Lower leg skin (tissue), 4 donors: ENCODE data around the gene PLB1. TPM values are rescaled to one million over a fixed set of nuclear protein-coding genes. Genes with fewer than 3 reads are reported as not detected.
A peak's percentile ranks its signal among the peaks of the same experiment; 100 is the strongest.
"Not testable (repeated sequence)": the region's sequence is repeated elsewhere in the genome, so short reads cannot be mapped to it uniquely, and the experiment has no call there.

Experiments used
- DNase-seq, 2 donors: peaks; one replicate each; pipeline ENCODE4 v3.0.0-alpha.2; 2019; ENCODE audit warnings: low spot score in 2 of 2
- H3K4me3 ChIP-seq: fragments of 200-600 bp; sonication (generic); 2 replicates; pipeline ENCODE4 v1.5.1; 2017; ENCODE audit warnings: mild to moderate bottlenecking, low read depth; ENCODE audit not compliant: poor library complexity, severe bottlenecking
- POLR2A ChIP-seq, 2 donors: fragments of 450-650 bp; IDR thresholded peaks; one replicate each; pipeline ENCODE4 v1.6.1; 2016 to 2017; ENCODE audit warnings: antibody characterized with exemption in 2 of 2, mild to moderate bottlenecking in 1 of 2, moderate library complexity in 1 of 2
- WGBS, 2 donors: methylation state at CpG; one replicate each; pipeline ENCODE4 v1.1.5; 2018; 5-methylcytosine and 5-hydroxymethylcytosine counted together
- intact Hi-C: fragments of 100-400 bp; cut with DNase I; formaldehyde crosslinking; loops from one replicate; pipeline ENCODE4 v1.15.0; 2023; ENCODE audit warnings: low total_unique reads
- total RNA-seq, 4 donors: library from RNA; depleted of rRNA; stranded (reverse); fragments of >200 nt; gene quantifications; one replicate each; pipeline ENCODE4 v1.1.0, GENCODE V29; 2016
- TF ChIP-seq, protein P1 (sequence below), 3 donors: fragments of 450-650 bp; IDR thresholded peaks; one replicate each; pipeline ENCODE4 v1.5.1; 2016; ENCODE audit warnings: antibody characterized with exemption in 3 of 3, mild to moderate bottlenecking in 3 of 3, moderate library complexity in 2 of 3

The PLB1 gene
- total RNA-seq, 4 donors from 2014 or later = 3.4 to 10.3 (median 8.9) TPM

DNA sequence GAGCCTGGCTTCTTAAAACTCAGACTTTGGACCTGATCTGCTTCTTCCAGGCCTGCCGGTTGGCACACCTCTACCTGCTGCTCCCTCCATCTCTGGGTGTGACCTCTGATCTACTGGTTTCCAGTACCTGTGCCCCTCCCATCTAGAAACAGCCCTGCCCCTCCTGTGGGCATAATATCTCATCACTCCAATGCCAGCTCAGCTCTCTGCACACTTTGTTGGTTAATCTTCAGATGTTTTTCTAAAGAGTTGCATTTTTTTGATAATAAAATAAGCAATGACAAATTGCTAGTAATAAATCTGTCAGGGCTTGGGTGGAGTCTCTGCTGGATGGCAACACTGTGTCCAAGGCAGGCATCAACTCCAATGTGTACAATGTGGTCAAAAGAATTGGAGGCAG, 166.2 kb downstream of the PLB1 start:
- DNase-seq = no peak

DNA sequence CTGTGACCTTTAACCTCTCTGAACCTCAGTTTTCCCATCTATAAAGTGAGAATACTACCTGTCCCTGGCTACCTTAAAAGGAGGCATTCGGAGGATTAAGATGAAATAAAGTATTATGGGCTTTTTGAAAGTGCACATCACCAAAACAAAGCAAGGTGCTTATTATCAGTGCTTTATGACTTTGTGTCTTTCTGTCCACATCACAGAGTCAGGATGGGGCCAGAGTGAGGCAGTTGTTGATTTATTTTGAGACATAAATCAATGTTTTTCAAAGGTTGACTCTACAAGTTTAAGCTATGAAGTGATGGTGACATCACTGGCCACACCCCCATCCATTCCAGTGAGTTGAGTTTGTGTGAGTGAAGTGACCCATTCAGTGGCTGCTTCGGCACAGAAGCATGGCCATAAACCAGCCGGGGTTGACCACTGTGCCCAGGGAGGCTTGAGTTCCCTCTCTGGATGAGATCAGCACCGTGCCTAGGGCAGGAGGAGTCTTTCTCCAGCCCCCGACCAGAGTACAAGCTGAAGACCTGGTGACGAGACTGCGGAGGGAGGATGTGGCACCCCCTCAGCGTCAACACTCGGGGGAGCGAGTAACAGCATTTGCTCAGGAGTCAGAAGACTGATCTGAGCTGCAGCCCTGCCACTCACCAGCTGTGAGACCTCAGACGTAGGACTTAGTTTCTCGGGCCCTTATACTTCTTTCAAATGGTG, 166.8 kb downstream of the PLB1 start:
- DNase-seq = no peak
- TF ChIP-seq, protein P1, sequence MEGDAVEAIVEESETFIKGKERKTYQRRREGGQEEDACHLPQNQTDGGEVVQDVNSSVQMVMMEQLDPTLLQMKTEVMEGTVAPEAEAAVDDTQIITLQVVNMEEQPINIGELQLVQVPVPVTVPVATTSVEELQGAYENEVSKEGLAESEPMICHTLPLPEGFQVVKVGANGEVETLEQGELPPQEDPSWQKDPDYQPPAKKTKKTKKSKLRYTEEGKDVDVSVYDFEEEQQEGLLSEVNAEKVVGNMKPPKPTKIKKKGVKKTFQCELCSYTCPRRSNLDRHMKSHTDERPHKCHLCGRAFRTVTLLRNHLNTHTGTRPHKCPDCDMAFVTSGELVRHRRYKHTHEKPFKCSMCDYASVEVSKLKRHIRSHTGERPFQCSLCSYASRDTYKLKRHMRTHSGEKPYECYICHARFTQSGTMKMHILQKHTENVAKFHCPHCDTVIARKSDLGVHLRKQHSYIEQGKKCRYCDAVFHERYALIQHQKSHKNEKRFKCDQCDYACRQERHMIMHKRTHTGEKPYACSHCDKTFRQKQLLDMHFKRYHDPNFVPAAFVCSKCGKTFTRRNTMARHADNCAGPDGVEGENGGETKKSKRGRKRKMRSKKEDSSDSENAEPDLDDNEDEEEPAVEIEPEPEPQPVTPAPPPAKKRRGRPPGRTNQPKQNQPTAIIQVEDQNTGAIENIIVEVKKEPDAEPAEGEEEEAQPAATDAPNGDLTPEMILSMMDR (IDR thresholded peaks at IDR 0.05) = no peak
- TF ChIP-seq POLR2A (IDR thresholded peaks at IDR 0.05) = no peak
- intact Hi-C loops = no loop called here
- WGBS, 2 donors = 73 to 88% methylated on average over 12 of the region's 12 CpGs
- no peak overlapping the region for H3K4me3 ChIP-seq

More for the DNA sequence above, 166.2 kb downstream of the PLB1 start:
- intact Hi-C loops = no loop called here
- no peak overlapping the region for H3K4me3 ChIP-seq
- TF ChIP-seq, protein P1 (IDR thresholded peaks at IDR 0.05) = no peak
- no peak for TF ChIP-seq POLR2A (IDR thresholded peaks at IDR 0.05)
- 39 to 47% methylated on average over 1 of the region's 1 CpG for WGBS, 2 donors

DNA sequence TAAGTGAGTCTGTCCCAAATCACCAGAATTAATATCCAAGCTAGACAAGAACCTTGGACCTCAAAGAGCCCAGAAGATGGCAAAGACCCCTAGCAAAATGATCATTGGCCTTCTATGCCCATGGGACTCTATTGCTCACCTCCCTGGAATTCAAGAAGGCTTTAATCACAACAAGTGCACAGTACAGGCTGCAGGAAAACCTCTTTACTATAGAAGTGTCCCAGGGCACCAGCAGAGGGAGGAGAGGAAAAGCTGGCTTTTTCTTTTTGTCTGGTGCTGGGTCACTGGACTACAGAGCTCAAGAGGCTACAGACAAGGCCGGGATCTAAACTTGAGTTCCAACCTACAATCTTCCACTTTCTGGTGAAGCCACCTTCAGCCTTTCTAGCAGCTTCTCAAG, 167.5 kb downstream of the PLB1 start:
- TF ChIP-seq, protein P1 (IDR thresholded peaks at IDR 0.05) = no peak
- TF ChIP-seq POLR2A (IDR thresholded peaks at IDR 0.05) = no peak
- no peak for DNase-seq
- 71 to 72% methylated on average over 1 of the region's 1 CpG for WGBS, 2 donors
- intact Hi-C loops = no loop called here
- H3K4me3 ChIP-seq = no peak overlapping the region

DNA sequence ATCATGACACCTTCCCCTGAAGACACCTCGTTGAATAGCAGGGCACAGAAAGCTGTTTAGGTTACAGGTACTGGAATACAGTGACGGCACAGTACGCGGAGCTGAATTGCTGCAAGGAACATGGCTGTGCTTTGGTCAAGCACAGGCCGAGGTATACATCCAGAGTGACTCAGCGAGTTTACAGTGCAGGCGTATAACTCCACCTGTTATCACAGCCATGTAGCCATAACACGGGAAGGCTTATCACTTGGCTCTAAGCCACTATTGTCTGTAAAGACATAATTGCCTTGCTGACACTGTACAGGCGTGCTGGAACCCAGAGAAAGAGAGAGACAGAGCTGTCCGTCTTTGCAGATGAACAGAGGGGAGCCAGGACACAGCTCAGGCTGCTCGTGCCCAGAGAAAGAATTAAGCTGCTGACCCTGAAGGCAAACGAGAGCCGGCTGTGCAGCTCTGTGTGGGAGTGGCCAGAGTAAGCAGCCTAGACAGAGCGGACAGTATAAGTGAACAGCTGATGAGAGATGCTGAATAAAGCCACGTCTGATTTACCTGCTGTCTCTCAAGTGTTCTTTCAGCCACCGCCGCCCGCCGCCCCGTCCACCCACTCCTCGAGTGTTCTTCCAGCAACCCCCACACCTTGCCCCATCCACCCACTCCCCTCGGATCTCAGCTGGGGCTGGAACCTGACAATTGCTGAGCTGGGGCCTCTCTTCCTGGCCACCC, 168.4 kb downstream of the PLB1 start:
- no peak for DNase-seq
- no peak overlapping the region for H3K4me3 ChIP-seq
- intact Hi-C loops = no loop called here
- 33 to 51% methylated on average over 22 of the region's 22 CpGs for WGBS, 2 donors
- TF ChIP-seq, protein P1 (IDR thresholded peaks at IDR 0.05) = no peak
- TF ChIP-seq POLR2A (IDR thresholded peaks at IDR 0.05) = no peak

DNA sequence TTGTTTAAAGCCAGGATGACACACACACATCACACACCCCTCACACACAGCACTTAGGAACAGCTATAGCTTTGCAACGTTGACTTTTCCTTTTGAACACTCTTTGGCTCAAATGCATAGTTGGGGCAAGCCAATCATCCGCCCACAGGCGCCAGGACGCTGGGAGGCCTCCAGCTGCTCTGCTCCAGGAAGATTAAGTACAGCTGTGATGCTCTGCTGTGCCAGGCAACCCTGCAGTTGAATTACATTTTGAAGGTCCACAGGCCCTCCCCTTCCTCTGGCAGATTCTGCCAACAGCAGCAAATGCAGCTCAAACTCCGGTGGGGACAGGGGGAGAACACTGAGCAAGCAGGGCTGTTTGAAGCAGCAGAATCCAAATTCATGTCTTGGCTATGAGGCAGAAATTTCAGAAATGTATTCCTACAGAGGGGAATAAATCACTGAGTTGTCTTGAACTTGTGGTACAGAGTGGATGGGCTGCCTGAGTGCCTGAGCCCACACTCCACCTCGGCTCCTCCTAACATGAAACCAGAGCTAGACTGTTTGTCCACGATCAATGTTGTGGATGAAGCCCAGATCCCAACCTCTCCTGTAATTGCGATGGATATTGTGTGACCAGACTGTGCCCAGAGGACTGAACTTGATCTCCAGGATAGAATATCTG, 169.3 kb downstream of the PLB1 start:
- TF ChIP-seq, protein P1 (IDR thresholded peaks at IDR 0.05) = no peak
- no peak for TF ChIP-seq POLR2A (IDR thresholded peaks at IDR 0.05)
- peak; percentile 63 to 91 for DNase-seq
- H3K4me3 ChIP-seq = no peak overlapping the region
- 19 to 40% methylated on average over 8 of the region's 8 CpGs for WGBS, 2 donors
- intact Hi-C loops = no loop called here

DNA sequence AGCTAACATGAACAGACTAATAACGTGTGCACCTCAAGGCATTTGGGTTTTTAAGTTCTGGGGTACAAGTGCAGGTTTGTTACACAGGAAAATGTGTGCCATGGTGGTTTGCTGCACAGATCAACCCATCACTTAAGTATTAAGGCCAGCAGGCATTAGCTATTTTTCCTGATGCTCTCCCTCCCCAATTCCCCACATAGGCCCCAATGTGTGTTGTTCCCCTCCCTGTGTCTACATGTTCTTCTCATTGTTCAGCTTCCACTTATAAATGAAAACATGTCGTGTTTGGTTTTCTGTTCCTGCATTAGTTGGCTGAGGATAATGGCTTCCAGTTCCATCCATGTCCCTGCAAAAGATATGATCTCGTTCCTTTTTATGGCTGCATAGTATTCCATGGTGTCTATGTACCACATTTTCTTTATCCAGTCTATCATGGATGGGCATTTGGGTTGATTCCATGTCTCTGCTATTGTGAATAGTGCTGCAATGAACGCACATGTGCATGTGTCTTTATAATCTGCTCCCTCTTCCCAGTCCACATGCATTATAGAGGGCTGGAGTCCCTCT, 170.0 kb downstream of the PLB1 start:
- H3K4me3 ChIP-seq, DNase-seq, intact Hi-C loops: not testable (repeated sequence)
- 55 to 82% methylated on average over 4 of the region's 4 CpGs for WGBS, 2 donors
